Heart left ventricle (tissue), 13 donors: ENCODE results near the gene C3.

Experiments
- POLR2A ChIP-seq, 2 donors: fragments of 450-650 bp; IDR thresholded peaks; one replicate each; pipeline ENCODE4 v1.6.1; 2017; ENCODE audit warnings: antibody characterized with exemption in 2 of 2, mild to moderate bottlenecking in 2 of 2, moderate library complexity in 2 of 2
- TF ChIP-seq, protein P1 (sequence below), 12 donors: fragments of 200-600 bp; sonication (generic) in 4 of 12; IDR thresholded peaks; one replicate each; pipeline versions ENCODE4 v1.5.0 to v1.8.0; 2018 to 2022; ENCODE audit warnings: antibody characterized with exemption in 12 of 12, mild to moderate bottlenecking in 5 of 12
- donor health status: ischemic (EF 13 %, LVEDD 7.1; RV severe dilation, severe dysfunction).
- donor health status: DM: no; HTN: yes; CAD: no.
- donor health status: DM: no; HTN: no; CAD: no.
- donor health status: ischemic (EF 25% LVEDD 6.9; RV normal size, moderate dysfunction).
- donor health status: ischemic (EF 25% LVEDD 5.7; RV mildly dilated, moderate dysfunction).
- donor health status: ischemic (EF 35%, LVEDD 5.7; RV mildly dilated, moderate dysfunction).
- donor health status: nonischemic (EF 11% LVEDD 7.7; RV severe dilation, severe dysfunction).
- donor health status: DM: yes; HTN: yes; CAD: no.
- donor health status: PGD.
- donor health status: ischemic (EF 29% LVEDD 5.4; RV normal size, mild dysfunction).
- donor health status: nonischemic (EF 23%, LVEDD 6.1; RV moderate dilation, normal function).

- TF ChIP-seq, protein P1, sequence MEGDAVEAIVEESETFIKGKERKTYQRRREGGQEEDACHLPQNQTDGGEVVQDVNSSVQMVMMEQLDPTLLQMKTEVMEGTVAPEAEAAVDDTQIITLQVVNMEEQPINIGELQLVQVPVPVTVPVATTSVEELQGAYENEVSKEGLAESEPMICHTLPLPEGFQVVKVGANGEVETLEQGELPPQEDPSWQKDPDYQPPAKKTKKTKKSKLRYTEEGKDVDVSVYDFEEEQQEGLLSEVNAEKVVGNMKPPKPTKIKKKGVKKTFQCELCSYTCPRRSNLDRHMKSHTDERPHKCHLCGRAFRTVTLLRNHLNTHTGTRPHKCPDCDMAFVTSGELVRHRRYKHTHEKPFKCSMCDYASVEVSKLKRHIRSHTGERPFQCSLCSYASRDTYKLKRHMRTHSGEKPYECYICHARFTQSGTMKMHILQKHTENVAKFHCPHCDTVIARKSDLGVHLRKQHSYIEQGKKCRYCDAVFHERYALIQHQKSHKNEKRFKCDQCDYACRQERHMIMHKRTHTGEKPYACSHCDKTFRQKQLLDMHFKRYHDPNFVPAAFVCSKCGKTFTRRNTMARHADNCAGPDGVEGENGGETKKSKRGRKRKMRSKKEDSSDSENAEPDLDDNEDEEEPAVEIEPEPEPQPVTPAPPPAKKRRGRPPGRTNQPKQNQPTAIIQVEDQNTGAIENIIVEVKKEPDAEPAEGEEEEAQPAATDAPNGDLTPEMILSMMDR (IDR thresholded peaks at IDR 0.05): no peak
- no peak for TF ChIP-seq POLR2A (IDR thresholded peaks at IDR 0.05)
Observed at GRCh38 chr19:6711078-6711361, 9.4 kb downstream of the C3 start.
